HCT116 (cell line): ENCODE results near the gene TMPO. TPM values are rescaled to one million over a fixed set of nuclear protein-coding genes. Genes with fewer than 3 reads are reported as not detected.
"Not testable (repeated sequence)": the region's sequence is repeated elsewhere in the genome, so short reads cannot be mapped to it uniquely, and the experiment has no call there.

Experiments
- ATAC-seq: fragments of 200-7000 bp; cut with Tn5 transposase; 2 replicates; pipeline ENCODE4 v1.9.1; 2020; ENCODE audit warnings: mild to moderate bottlenecking, moderate library complexity
- BruUV-seq: library from RNA; stranded (reverse); fragments of 400-500 nt; replicated peaks from 2 replicates; lab custom pipeline; 2021; lab: Mats Ljungman, UMichigan
- CTCF ChIA-PET: fragments of 300-600 bp; sonication (Branson Sonifier 250); formaldehyde crosslinking; loops from one replicate; lab custom pipeline; 2021; ENCODE audit warnings: antibody characterized with exemption; lab: Charles Lee
- POLR2A ChIA-PET: fragments of 300-600, 350-600 bp; sonication (Branson Sonifier 250); formaldehyde crosslinking; loops from one replicate; lab custom pipeline; 2021; ENCODE audit warnings: antibody characterized with exemption; lab: Charles Lee
- RAD21 ChIA-PET, 2 experiments: fragments of 300-600 bp; sonication (Branson Sonifier 250); formaldehyde crosslinking; loops; one replicate each; lab custom pipeline; 2023; ENCODE audit warnings: low total read pairs in 2 of 2; ENCODE audit not compliant: uncharacterized antibody in 2 of 2, unreplicated experiment in 2 of 2, low non-redundant PET in 1 of 2; lab: Charles Lee
- DNase-seq: peaks from one replicate; pipeline ENCODE4 v3.0.0-alpha.2; 2010; ENCODE audit warnings: low read depth, low spot score
- H2AFZ ChIP-seq: fragments of 200-600 bp; shearing (Covaris generic), sonication (generic); 2 replicates; pipeline ENCODE4 v1.6.1; 2017; ENCODE audit warnings: low read depth, mixed run types, mixed read lengths, antibody characterized with exemption, low read length; ENCODE audit not compliant: poor library complexity, severe bottlenecking
- H3K27ac ChIP-seq: 2 replicates; pipeline ENCODE4 v1.5.1; 2012; ENCODE audit warnings: low read depth, low read length
- H3K27me3 ChIP-seq: fragments of 200-600 bp; sonication (generic); 2 replicates; pipeline ENCODE4 v1.6.1; 2016; ENCODE audit warnings: mixed run types, low read length, mixed read lengths; ENCODE audit not compliant: insufficient read depth
- H3K36me3 ChIP-seq, 2 experiments: fragments of 200-500 bp in 1 of 2; fragments of 200-600 bp in 1 of 2; sonication (Bioruptor generic) in 1 of 2; sonication (generic) in 1 of 2; 2 replicates each; pipeline versions ENCODE4 v1.5.1 to v1.6.1; 2014 to 2016; ENCODE audit warnings: low read length in 2 of 2, inconsistent platforms in 1 of 2, mixed read lengths in 1 of 2, mixed run types in 1 of 2; ENCODE audit not compliant: insufficient read depth in 2 of 2, control insufficient read depth in 1 of 2
- H3K4me1 ChIP-seq, 2 experiments: fragments of 200-600 bp in 1 of 2; sonication (generic) in 1 of 2; 2 replicates each; pipeline versions ENCODE4 v1.5.1 to v1.6.1; 2012 to 2017; ENCODE audit warnings: low read length in 2 of 2, inconsistent platforms in 1 of 2, mild to moderate bottlenecking in 1 of 2, mixed read lengths in 1 of 2, mixed run types in 1 of 2, moderate library complexity in 1 of 2; ENCODE audit not compliant: insufficient read depth in 2 of 2, control insufficient read depth in 1 of 2
- H3K4me2 ChIP-seq: fragments of 200-600 bp; sonication (generic); 2 replicates; pipeline ENCODE4 v1.6.1; 2017; ENCODE audit warnings: mixed run types, low read length, mixed read lengths
- H3K4me3 ChIP-seq, 2 experiments: fragments of 200-600 bp in 1 of 2; sonication (generic) in 1 of 2; replicated peaks in 1 of 2; 2 replicates each; pipeline ENCODE4 v1.5.1; 2011 to 2016; ENCODE audit warnings: low read length in 2 of 2, control low read depth in 1 of 2, low read depth in 1 of 2, mild to moderate bottlenecking in 1 of 2, mixed read lengths in 1 of 2, mixed run types in 1 of 2
- H3K79me2 ChIP-seq: fragments of 200-600 bp; sonication (generic); 2 replicates; pipeline ENCODE4 v1.6.1; 2017; ENCODE audit warnings: mild to moderate bottlenecking, mixed run types, low read length, moderate library complexity, mixed read lengths; ENCODE audit not compliant: insufficient read depth
- H3K9ac ChIP-seq: fragments of 200-600 bp; sonication (generic); 2 replicates; pipeline ENCODE4 v1.6.1; 2016; ENCODE audit warnings: low read length, mixed read lengths
- H3K9me2 ChIP-seq: fragments of 200-600 bp; sonication (generic), shearing (Covaris generic); 2 replicates; pipeline ENCODE4 v1.6.1; 2017; ENCODE audit warnings: mixed run types, mild to moderate bottlenecking, moderate library complexity; ENCODE audit not compliant: insufficient read depth
- H3K9me3 ChIP-seq, 2 experiments: fragments of 200-500 bp in 1 of 2; fragments of 200-600 bp in 1 of 2; sonication (Bioruptor generic) in 1 of 2; sonication (generic) in 1 of 2; 2 replicates each; pipeline ENCODE4 v1.6.1; 2014 to 2017; ENCODE audit warnings: low read length in 2 of 2, mixed read lengths in 2 of 2, inconsistent platforms in 1 of 2, low read depth in 1 of 2, mild to moderate bottlenecking in 1 of 2, mixed run types in 1 of 2, moderate library complexity in 1 of 2; ENCODE audit not compliant: control insufficient read depth in 1 of 2, insufficient read depth in 1 of 2
- H4K20me1 ChIP-seq: fragments of 200-600 bp; sonication (generic), shearing (Covaris generic); 2 replicates; pipeline ENCODE4 v1.6.1; 2017; ENCODE audit warnings: mixed run types, mild to moderate bottlenecking, moderate library complexity; ENCODE audit not compliant: insufficient read depth
- ATF3 ChIP-seq: IDR thresholded peaks from 2 replicates; pipeline ENCODE4 v1.6.1; 2012
- CBX3 ChIP-seq: IDR thresholded peaks from 2 replicates; pipeline ENCODE4 v1.6.1; 2012; ENCODE audit warnings: low read depth
- CEBPB ChIP-seq: IDR thresholded peaks from 2 replicates; pipeline ENCODE4 v1.6.1; 2012; ENCODE audit warnings: low read depth
- EGR1 ChIP-seq: IDR thresholded peaks from 2 replicates; pipeline ENCODE4 v1.6.1; 2012; ENCODE audit warnings: low read depth
- ELF1 ChIP-seq: IDR thresholded peaks from 2 replicates; pipeline ENCODE4 v1.6.1; 2012; ENCODE audit warnings: low read depth, borderline replicate concordance
- EZH2 ChIP-seq: fragments of 200-600 bp; sonication (generic); IDR thresholded peaks from 2 replicates; pipeline ENCODE4 v1.6.1; 2017; ENCODE audit warnings: antibody characterized with exemption, mixed run types
- FOSL1 ChIP-seq: IDR thresholded peaks from 2 replicates; pipeline ENCODE4 v1.6.1; 2012; ENCODE audit warnings: low read depth
- MAX ChIP-seq: IDR thresholded peaks from 2 replicates; pipeline ENCODE4 v1.6.1; 2012
- RAD21 ChIP-seq: IDR thresholded peaks from 2 replicates; pipeline ENCODE4 v1.6.1; 2012; ENCODE audit warnings: low read depth, mild to moderate bottlenecking
- SRF ChIP-seq: IDR thresholded peaks from 2 replicates; pipeline ENCODE4 v1.6.1; 2012; ENCODE audit warnings: low read depth
- YY1 ChIP-seq: IDR thresholded peaks from 2 replicates; pipeline ENCODE4 v1.6.1; 2011; ENCODE audit warnings: low read length, low read depth, moderate library complexity, mild to moderate bottlenecking; ENCODE audit not compliant: insufficient replicate concordance; ENCODE audit errors: extremely low read depth
- ZFX ChIP-seq: fragments of 450-650 bp; IDR thresholded peaks from 2 replicates; pipeline ENCODE4 v1.6.1; 2017
- intact Hi-C: fragments of 100-400 bp; cut with micrococcal nuclease; formaldehyde crosslinking; loops from 2 replicates; pipeline ENCODE4 v1.10.0; 2022
- total RNA-seq: library from RNA; stranded (reverse); gene quantifications from one replicate; pipeline ENCODE4 v1.2.1, GENCODE V29; 2021; ENCODE audit not compliant: unreplicated experiment

TMPO gene
- total RNA-seq, 1 experiment from 2014 or later = 207 TPM

- TF ChIP-seq EGR1 (no peak), EZH2 (no peak), CBX3 (no peak), RAD21 (no peak), FOSL1 (no peak), CEBPB (no peak), ATF3 (no peak; the same call in 1 of the 2 replicates), MAX (no peak), ZFX (no peak)
Measured at GRCh38 chr12:98504368-98504617, 11.1 kb upstream of the TMPO start (continued).

GRCh38 chr12:98509063-98509462 lies 6.3 kb upstream of the TMPO start:
- H3K4me1 ChIP-seq = peaks cover 16 to 18% of the 10 kb centered on the region in 2 experiments
- intact Hi-C loops = no loop called here
- no peak for ATAC-seq
- POLR2A ChIA-PET = interaction anchor here (0.7 kb wide), 2 partner anchors 35 to 121 kb away, joined by 3 read pairs; no protein-coding TSS in a partner anchor
- H3K79me2 ChIP-seq = peaks cover 3% of the 10 kb centered on the region; the same call in 1 of the 2 replicates
- no peaks in the 10 kb centered on the region for H3K9me3 ChIP-seq
- no peaks in the 10 kb centered on the region for H4K20me1 ChIP-seq
- CTCF ChIA-PET = interaction anchor here (1.8 kb wide), 1 partner anchor 58 kb away, joined by 4 read pairs; no protein-coding TSS in a partner anchor
- H3K27me3 ChIP-seq = no peaks in the 10 kb centered on the region
- TF ChIP-seq SRF = no peak
- no peak for TF ChIP-seq ELF1
- no peak for TF ChIP-seq YY1
- TF ChIP-seq, all 23 proteins: peak for 0
- Histone ChIP-seq H3K4me3 (no peak overlapping the region), H2AFZ (no peak overlapping the region), H3K4me2 (no peak overlapping the region), H3K9ac (no peak overlapping the region), H3K27ac (no peak overlapping the region), H3K36me3 (0 out of 4 replicates have a peak, but pooled peaks cover 0 to 2% of the 10 kb centered on the region in 2 experiments), H3K9me2 (no peaks in the 10 kb centered on the region)
- RAD21 ChIA-PET = no interaction called here
- no TSS peak for BruUV-seq
- DNase-seq = no peak

GRCh38 chr12:98511806-98512205 lies 3.6 kb upstream of the TMPO start:
- H3K4me3 ChIP-seq, H2AFZ ChIP-seq, DNase-seq, POLR2A ChIA-PET, H3K36me3 ChIP-seq, H3K27ac ChIP-seq, H3K4me2 ChIP-seq, intact Hi-C loops, H3K9me3 ChIP-seq, ATAC-seq, H3K9ac ChIP-seq, BruUV-seq, H4K20me1 ChIP-seq, H3K9me2 ChIP-seq, H3K4me1 ChIP-seq, H3K27me3 ChIP-seq, RAD21 ChIA-PET: not testable (repeated sequence)
- peaks cover 26% of the 10 kb centered on the region for H3K79me2 ChIP-seq
- CTCF ChIA-PET = interaction anchor here (1.2 kb wide), 1 partner anchor 21 kb away, joined by 3 read pairs; no protein-coding TSS in a partner anchor
